CMK (cell line): ENCODE data around the gene TRABD2B.

Source experiments
- DNase-seq: peaks from one replicate; pipeline ENCODE4 v3.0.0-alpha.2; 2010; ENCODE audit warnings: low read depth

Gene TRABD2B

DNA sequence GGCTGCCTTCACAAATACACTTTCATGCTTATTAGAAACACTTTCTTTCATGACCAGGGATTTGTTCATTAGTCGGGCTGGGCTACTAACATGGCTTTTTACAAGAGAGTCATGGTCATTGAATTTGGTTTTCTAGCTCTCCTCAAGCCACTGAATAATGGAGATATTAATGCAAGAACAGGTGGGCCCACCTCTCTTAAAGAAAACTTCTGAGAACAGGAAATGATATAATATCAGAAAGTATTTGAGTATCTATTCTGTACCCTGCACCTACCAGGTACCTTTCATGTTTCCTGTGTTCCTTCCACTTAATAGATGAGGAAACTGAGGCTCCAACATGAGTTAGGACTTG lies 90.0 kb downstream of the TRABD2B start:
- DNase-seq = no peak

DNA sequence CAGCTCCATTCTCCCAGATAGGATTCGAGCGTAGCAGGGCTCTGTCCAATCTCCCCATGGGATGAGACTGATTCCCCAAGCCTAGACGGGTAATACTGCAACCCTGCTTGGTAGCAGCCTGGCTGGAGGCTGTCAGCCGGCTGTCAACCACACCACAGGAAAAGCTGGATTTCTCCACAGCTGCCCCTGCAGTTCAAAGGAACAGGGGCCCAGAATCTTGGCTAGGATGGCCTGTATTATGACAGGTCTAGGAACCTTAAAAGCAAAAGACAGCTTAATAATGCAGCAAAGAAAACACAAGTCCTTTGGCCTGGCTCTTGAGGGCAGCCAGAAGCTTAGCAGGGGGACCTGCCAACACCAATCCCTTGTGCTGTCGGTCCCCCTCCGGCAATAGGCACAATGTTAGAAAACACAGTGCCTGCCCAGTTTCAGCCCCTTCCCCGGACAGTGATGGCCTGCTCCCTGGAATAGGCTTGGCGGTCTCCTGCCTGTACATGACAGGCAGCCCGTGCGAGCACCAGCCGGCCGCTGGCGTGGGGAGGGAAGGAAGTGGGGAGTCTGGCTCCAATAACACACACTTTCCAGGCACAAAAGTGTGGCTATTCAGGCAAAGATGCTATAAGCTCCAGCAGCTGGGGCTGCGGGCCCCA lies 90.5 kb downstream of the TRABD2B start:
- no peak for DNase-seq

DNA sequence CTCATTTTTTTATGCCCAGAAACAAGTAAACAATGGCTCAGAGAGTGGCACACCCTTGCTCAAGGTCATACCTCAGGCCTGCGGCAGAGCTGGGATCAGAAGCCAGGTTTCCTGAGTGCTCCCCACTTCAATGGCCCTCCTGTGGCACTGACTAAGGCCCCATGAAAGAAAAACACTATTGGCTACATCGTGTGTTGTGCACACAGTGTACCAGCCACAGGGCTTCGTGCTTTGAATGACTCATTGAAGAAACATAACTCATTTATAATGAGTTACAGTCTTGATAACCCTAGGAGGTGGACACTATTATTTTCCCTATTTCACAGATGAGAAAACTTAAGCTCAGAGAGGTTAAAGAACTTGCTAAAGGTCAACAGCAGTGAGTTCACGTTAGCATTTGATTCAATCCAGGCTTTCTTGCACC lies 91.2 kb downstream of the TRABD2B start:
- no peak for DNase-seq

DNA sequence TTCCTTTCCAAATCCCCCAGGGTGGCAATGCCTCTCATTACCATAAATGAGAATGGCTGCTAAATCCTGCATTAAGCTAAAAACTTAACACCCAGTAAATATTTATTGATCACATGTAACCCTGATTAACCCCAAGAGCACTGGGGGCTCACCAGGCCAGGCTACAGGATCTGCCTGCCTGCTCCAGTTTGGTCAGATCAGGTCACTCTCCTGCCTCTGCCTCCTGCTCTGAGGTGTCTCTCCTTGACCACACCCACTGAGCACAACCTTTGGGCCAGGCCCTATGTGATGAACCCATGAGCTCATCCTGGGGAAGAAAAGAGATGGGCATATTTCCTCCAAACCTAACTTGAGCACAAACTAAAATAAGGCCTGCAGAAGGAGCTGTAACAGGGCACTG lies 93.5 kb downstream of the TRABD2B start:
- no peak for DNase-seq

DNA sequence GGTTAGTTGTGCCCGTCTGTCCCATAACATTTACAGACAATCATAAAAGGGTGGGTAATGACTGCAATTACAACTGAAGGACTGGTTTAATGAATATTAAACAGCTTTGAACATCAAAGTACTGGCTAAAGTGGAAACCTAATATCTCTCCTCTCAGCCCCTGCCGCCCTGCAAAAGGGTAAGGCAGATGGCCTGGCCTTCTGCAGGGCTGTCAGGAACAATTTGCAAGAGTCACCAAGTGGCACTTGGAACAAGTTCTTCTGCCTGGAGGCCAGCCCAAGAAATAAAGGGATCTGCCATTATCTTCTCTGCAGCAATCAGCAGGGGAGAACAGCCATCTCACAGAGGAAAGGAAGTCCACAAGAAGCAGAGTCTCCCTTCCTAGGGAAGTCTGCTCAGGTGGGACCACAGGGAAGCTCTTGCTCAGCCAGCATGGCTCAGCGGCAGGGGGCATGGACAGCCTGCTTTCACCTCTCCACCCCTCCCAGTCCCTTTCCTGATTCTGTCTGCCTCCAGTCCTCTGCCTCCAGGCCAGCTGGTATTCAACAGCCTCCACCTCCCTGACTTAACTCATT lies 96.1 kb downstream of the TRABD2B start:
- DNase-seq = no peak

DNA sequence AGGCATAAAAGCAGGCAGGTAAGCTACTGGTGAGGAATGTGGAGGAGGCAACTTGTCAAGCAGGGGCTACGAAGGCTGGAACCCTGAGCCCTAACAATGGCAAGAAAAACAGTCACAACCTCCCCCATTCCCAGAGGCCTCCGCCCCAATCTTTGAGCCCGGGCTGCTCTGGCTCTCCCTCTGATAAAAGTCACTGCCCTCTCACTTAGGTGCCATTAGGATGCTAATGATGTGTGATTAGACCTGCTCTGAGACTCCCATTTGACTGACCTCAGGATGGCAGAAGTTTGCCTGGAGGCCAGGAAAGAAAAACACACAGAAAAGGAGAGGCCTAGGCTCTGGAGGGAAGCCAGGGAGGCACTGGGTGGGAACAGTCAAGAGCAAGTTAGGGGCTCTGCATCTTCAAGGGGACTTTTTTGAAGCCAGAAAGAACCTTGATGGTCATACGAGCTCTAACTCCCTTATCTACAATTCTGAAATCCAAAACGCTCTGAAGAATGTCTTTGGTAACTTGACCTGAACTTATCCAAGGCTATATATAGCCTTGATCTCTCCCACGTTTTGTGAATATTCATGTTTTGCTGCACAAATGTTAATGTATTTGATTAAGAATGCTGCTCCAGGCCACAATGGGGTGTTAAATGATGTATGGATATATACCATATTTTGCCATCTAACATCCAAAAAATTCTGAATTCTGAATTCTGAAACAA lies 98.9 kb downstream of the TRABD2B start:
- DNase-seq = no peak

DNA sequence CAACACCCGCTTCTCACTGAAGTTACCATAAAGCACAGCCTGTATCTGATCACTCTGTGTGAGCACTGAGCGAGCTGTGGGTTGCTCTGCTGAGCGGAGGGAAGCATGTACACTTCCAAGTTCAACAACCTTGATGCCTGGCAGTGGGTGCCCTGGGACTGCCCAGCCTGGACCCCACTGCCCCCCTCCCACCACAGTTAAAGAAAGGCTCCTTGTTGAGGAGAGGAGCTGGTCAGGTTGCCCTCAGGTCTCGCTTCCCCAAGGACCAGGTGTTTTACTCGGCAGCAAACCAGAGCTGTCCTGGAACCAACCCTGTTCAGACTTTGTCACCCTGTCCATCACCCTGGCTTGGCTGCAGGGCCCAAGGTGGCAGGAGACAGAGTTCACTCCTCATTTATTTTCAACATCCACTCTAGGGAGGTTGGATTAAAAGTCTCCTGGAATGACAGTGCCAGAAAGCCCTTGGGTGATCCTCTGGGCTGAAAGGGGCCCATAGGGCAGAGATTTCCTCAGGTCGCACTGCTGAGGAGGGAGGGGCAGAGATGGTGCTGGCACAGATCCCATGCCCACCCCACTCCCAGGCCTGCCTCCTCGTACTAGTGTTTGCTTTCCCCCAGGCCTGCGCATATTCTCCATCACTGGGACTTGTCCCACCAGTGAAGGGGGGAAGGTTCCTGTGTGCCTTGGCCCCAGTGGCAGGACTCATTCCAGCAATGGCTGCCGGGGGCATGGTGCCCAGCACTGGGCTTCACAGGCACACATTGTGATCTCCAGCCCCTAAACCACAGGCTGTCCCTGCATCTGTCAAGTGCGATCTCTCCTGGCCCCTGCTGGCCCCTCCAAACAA lies 101.7 kb downstream of the TRABD2B start:
- no peak for DNase-seq

DNA sequence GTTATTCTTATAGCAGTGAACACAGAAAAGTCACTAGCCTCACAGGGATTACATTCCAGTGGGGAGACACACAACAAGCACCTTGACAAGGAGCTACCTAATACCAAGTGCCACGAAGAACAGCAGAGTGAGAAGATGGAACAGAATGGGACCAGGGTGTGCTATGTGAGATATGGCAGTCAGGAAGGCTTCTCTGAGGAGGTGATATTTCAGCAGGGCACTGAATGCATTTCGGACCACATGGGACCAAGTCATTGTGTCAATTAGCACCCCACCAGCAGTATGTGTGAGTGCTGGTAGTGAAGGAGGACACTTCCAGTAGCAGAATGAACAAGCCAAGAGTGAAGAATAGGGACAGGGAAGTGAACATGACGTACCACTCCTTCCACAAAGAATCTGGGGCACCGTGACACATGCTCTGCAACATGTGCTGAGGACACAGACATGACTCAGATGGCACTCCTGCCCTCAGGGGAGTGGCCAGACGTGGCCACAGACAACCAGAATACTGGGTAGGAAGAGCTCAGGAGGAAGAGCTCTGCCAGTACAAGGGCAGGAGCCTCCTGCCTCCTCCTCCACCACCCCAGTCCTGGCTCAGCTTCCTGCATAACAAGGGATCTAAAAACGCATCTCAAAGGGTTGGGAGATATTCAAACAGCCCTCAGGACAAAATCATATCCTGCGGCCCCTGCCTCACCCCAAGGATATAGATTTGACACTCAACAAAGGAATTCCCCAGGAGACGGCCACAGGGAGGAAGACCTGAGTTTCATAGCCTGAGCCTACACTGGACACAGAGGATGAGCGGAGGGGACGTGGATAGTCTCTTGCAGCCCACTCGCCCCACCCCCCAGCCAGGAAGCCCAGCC lies 102.5 kb downstream of the TRABD2B start:
- no peak for DNase-seq

DNA sequence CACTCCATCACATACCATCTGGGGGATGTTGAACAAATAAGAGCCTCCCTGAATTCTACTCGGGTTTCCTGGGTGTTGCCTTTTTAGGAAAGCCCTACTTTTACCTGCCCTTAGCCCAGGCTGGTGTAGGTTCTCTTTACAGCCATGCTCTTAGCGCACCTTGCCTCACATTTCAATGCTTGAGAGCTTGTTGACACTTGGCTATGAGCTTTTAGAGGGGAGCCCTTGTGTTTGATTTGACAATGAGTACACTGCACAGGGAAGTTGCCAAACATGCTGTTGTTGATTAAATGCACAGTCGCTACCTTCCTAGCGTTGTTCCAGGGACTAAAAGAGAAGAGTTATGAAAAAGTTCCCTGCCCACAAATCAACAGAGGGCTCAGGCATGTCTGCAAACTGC lies 103.8 kb downstream of the TRABD2B start:
- DNase-seq = no peak

DNA sequence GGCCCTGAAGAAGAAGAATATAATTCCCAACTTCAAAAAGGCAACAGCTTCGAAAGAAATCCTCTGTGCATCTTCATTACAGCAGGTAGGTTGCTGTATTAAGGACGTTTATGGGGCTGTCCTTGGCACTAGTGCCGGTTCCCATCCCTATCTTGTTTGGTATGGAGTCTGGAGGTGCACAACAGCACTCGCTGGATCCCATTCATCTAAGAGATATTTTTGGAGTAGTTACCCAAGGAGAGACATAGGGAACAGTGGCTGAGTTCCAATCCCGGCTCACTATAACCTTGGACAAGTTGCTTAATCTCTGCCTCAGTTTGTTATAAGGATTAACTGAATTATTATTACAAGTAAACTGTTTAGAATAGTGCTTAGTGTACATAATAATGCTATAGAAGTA lies 106.4 kb downstream of the TRABD2B start:
- no peak for DNase-seq

DNA sequence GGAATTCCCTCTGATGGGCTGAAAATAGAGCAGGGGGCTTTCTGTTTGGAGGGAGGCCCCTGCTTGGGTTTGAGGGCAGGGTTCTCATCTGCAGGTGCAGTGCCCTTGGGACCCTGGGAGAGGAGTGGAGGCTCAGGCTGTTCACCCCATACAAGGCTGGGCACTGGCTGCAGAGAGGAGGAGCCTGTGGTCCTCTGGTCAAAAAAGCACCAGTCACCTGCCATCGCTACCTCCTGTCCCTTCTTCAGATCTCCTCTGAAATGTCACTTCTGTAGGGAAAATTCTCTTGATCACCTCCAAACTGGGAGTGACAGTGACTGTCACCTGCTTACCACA lies 108.9 kb downstream of the TRABD2B start:
- DNase-seq = no peak

DNA sequence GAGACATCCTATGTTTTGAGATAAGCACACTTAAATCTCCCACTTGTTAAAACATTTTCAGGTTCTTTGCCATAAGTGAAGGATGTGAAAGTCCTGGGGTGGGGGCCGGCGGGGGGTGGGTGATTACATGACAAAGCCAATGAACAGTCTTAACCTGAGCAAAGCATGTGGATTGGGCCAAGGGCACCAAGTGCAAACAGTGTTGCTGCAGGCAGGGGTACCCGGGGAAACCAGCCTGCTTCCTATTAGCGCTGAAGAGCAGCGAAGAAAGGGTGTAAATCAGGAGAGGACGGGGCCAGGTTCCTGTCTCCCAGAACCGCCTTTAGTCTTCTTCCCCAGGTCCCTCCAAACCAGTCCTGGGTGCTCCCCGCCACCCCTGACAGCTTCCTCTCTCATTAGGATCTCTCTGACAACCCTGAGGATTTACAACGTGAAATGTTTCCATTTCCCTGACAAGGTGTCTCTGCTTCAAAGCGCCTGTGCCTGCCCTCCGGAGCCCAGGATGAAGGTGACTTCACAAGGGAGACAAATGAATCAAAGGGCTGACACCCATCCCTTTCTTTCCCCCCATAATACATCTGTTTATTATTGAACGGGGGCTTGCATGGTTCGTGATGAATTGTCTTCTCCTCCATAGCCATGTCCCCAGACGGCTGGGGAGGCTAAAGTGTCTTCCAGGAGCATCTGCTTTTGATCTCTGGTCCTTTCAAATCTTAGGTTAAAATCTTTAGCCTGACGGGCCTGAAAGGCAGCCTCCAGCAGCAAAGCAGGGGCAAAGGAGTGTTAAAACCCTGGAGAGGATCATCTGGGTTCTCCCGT lies 109.5 kb downstream of the TRABD2B start:
- DNase-seq = no peak

DNA sequence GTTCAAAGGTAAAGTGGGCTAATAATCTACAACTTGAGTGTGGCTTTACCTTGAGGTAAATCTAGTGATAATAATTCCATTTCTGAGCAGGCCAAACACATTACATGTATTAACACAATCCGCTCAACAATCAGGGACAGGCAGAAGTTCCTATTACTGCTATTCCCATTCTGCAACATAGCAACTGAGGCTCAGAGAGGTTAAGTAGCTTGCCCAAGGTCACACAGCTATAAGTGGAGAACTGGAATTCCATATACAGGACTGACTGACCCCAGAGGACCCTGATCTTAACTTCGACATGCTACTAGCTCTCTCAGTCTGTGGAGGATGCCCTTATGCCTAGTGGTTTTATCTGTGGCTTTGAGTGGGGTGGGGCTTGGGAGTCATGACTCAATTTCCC lies 110.1 kb downstream of the TRABD2B start:
- DNase-seq = no peak

DNA sequence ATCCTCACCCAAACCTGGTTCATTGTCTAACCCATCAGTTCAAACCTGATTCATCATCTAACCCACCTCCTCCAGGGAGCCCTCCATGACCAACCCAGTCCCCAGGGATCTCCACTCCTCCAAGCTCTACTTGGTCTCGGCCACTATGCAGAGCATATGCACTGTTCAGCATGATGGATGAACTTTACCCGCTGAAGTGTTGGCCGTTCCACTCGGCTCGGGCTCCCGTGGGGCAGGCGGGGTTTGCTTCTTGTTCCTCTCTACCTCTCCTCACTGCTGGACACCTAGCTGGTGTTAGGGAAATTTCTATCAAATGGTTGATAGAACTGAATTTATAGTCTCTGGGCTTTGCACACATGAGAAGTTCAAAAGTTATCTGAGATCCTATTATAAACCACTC lies 111.0 kb downstream of the TRABD2B start:
- no peak for DNase-seq

DNA sequence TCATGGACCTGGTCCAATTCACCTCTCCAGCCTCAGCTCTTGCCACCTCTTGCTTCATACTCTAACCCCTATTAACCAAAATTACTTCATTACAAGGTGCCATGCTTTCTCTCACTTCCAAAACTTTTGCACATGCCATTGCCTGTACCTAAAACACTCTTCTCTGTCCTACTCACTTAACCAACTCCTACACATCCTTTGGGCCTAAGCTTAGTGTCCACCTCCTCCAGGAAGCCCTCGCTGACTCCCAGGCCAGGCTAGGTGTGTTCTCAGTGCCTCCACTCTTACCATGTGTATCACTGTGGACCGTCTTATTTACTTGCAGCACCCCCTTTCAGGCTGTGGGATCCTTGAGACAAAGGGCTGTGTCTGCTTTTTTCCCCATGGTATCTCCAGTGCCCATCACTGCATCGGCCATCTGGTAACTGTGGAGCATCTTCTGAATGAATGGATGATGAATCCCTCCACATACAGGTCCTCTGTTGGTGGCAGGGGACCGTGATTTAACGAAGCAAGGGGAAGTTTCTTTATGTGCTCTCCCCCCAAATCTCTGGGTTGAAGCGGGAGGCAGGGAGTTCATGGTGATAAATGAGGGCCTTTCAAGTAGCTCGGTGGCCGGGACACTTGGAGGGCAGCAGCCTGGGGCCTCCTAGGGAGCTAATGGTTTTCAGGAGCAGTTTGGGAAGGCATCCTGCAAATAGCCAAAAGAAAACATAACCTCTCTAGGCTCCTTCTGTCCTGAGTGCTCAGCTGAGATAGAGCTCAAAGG lies 111.9 kb downstream of the TRABD2B start:
- DNase-seq = no peak

DNA sequence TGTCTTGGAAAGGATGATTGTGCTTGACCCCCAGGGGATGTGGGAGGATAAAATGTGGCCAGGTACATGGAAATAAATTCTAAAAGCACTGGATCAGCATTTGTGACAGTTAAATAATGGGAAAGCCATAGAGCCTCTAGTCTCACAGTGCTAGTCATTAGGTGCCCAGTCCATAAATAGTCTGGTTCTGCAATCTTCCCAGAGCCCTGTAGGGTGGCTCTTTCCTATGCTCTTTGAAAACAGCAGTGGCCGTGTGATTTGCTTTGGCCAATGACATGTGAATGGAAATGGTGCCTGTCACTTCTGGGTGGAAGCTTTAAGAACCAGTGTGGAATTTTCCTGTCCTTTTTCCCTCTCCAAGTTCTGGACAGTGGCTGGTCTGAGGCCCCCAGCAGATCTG lies 113.2 kb downstream of the TRABD2B start:
- DNase-seq = no peak

DNA sequence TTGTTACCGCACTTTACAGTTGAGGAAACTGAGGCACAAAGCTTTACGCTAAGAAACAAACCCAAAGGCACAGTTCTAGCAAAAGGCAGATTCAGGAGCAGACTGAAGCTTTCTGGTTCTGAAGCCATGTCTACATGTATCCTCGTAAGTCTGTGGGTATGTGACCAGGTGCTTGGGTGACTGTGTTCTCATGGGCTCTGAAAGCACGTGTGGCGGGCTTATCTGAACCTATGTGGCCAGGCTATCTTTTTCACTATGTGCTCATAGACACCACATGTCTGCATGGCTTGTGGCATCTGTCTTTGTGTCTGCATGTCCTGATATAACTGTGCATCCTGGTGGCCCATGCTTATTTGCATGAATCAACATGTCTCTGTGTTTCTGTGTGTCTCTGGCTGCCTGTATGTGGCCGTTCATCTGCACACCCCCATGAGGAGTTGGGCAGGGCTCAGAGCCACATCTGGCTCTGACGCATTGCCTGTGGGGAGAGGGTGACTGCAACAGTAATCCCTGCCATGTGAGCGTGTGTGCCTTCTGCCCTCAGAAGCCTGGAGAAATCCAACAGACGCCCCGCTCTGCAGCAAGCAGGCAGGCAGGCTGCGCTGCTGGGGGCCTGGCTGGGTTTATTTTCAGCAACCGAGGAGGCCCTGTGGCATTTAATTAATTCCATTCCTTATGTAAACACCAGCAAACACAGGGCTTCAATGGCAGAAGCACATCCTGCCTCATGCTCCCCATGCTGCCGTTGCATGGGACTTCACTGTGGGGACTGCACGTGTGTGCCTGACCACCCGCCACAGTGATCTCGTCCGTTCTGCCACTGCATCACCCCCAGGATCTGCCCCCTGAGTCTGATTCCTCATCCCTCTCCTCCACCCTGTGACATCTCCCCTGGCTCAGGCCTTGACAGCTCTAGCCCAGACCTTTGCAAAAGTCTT lies 115.4 kb downstream of the TRABD2B start:
- no peak for DNase-seq

DNA sequence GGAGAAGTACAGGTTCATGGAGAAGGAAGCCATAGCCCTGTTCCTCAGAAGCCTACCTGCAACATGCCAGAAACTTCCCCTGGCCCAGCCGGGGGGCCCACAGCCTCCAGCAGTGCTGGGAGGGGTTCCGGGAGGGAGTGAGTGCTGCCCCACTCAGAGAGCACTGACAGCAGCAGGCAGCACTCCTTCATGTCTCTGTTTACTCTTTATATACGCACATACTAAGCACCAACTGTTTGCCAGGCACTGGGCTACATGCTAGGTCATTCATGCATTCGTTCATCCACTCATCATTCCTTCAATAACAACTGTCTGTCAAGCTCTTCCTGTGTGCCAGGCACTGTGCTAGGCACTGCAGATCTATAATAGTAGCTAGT lies 120.6 kb downstream of the TRABD2B start:
- no peak for DNase-seq
